ENCODE results near the gene TENM3. TPM values are rescaled to one million over a fixed set of nuclear protein-coding genes. Genes with fewer than 3 reads are reported as not detected.

TENM3 gene
- total RNA-seq, 2 experiments from 2014 or later, result not detected

GRCh38 chr4:182679533-182679932 lies 436.3 kb downstream of the TENM3 start:
- no peak overlapping the region for H3K4me3 Mint-ChIP-seq
- no peak for ATAC-seq
- POLR2A ChIA-PET, result no interaction called here
- no peak for DNase-seq
- intact Hi-C loops (cut with micrococcal nuclease), result no loop called here
- TF ChIP-seq CTCF (IDR thresholded peaks at IDR 0.05), result no peak
- no peaks in the 10 kb centered on the region for H3K9me3 Mint-ChIP-seq
- H3K4me1 Mint-ChIP-seq (ENCODE audit: low read depth), result no peaks in the 10 kb centered on the region
- H3K27ac Mint-ChIP-seq, result no peak overlapping the region
- CTCF ChIA-PET, result no interaction called here
- H3K27me3 Mint-ChIP-seq, result peaks cover 9% of the 10 kb centered on the region
- no peaks in the 10 kb centered on the region for H3K36me3 Mint-ChIP-seq (ENCODE audit: low read depth)

GRCh38 chr4:182680234-182680653 lies 437.0 kb downstream of the TENM3 start:
- H3K4me1 Mint-ChIP-seq (ENCODE audit: low read depth), result no peaks in the 10 kb centered on the region
- H3K27ac Mint-ChIP-seq, result no peak overlapping the region
- no peaks in the 10 kb centered on the region for H3K36me3 Mint-ChIP-seq (ENCODE audit: low read depth)
- intact Hi-C loops (cut with micrococcal nuclease), result no loop called here
- H3K4me3 Mint-ChIP-seq, result no peak overlapping the region
- POLR2A ChIA-PET, result no interaction called here
- DNase-seq (no peak), ATAC-seq (no peak)
- peaks cover 9% of the 10 kb centered on the region for H3K27me3 Mint-ChIP-seq
- no peak for TF ChIP-seq CTCF (IDR thresholded peaks at IDR 0.05)
- H3K9me3 Mint-ChIP-seq, result no peaks in the 10 kb centered on the region
- CTCF ChIA-PET, result no interaction called here

GRCh38 chr4:182683661-182684060 lies 440.5 kb downstream of the TENM3 start:
- H3K27me3 Mint-ChIP-seq, result peaks cover 6% of the 10 kb centered on the region
- DNase-seq (no peak), ATAC-seq (no peak)
- H3K9me3 Mint-ChIP-seq, result no peaks in the 10 kb centered on the region
- no peak overlapping the region for H3K4me3 Mint-ChIP-seq
- no peaks in the 10 kb centered on the region for H3K36me3 Mint-ChIP-seq (ENCODE audit: low read depth)
- H3K4me1 Mint-ChIP-seq (ENCODE audit: low read depth), result no peaks in the 10 kb centered on the region
- no peak for TF ChIP-seq CTCF (IDR thresholded peaks at IDR 0.05)
- POLR2A ChIA-PET, result no interaction called here
- intact Hi-C loops (cut with micrococcal nuclease), result no loop called here
- H3K27ac Mint-ChIP-seq, result no peak overlapping the region
- CTCF ChIA-PET, result no interaction called here

- H3K27me3 Mint-ChIP-seq, result peaks cover 6% of the 10 kb centered on the region
- ChIA-PET POLR2A (no interaction called here), CTCF (no interaction called here)
- no peak overlapping the region for H3K27ac Mint-ChIP-seq
- TF ChIP-seq CTCF (IDR thresholded peaks at IDR 0.05), result no peak
- no peaks in the 10 kb centered on the region for H3K9me3 Mint-ChIP-seq
- no peak for DNase-seq
- H3K4me3 Mint-ChIP-seq, result no peak overlapping the region
- no peak for ATAC-seq
- intact Hi-C loops (cut with micrococcal nuclease), result no loop called here
- no peaks in the 10 kb centered on the region for H3K4me1 Mint-ChIP-seq (ENCODE audit: low read depth)
- H3K36me3 Mint-ChIP-seq (ENCODE audit: low read depth), result no peaks in the 10 kb centered on the region
Measured at GRCh38 chr4:182684796-182685195, 441.6 kb downstream of the TENM3 start.

GRCh38 chr4:182688081-182688480 lies 444.9 kb downstream of the TENM3 start:
- Mint-ChIP-seq H3K27ac (no peak overlapping the region), H3K4me1 (ENCODE audit: low read depth) (no peaks in the 10 kb centered on the region), H3K4me3 (no peak overlapping the region), H3K36me3 (ENCODE audit: low read depth) (no peaks in the 10 kb centered on the region), H3K9me3 (no peaks in the 10 kb centered on the region), H3K27me3 (peaks cover 4% of the 10 kb centered on the region)
- POLR2A ChIA-PET, result no interaction called here
- CTCF ChIA-PET, result interaction anchor here (1.1 kb wide), 1 partner anchor 30 kb away, joined by 3 read pairs; no protein-coding TSS in a partner anchor
- intact Hi-C loops (cut with micrococcal nuclease), result no loop called here
- ATAC-seq (no peak), DNase-seq (no peak)
- TF ChIP-seq CTCF (IDR thresholded peaks at IDR 0.05), result no peak

All from activated CD8-positive, alpha-beta T cell treated with anti-CD3 and anti-CD28 coated beads for 36 hours (primary cell).